HepG2 (cell line): ENCODE results near the gene GPRC5D. TPM values are rescaled to one million over a fixed set of nuclear protein-coding genes. Genes with fewer than 3 reads are reported as not detected.

Source experiments
- ATAC-seq: fragments of 200-7000 bp; cut with Tn5 transposase; 3 replicates; pipeline ENCODE4 v1.9.1; 2020; ENCODE audit warnings: mild to moderate bottlenecking, moderate library complexity
- BruUV-seq: library from RNA; stranded (reverse); fragments of 400-500 nt; replicated peaks from 2 replicates; lab custom pipeline; 2021; lab: Mats Ljungman, UMichigan
- CTCF ChIA-PET: fragments of 300-600 bp; formaldehyde crosslinking; extraction: SDS; loops from one replicate; lab custom pipeline; 2021; ENCODE audit warnings: low total read pairs, inconsistent platforms, low intra/inter-chr PET ratio; lab: Yijun Ruan, JAX
- POLR2A ChIA-PET: fragments of 350-600 bp; sonication (Branson Sonifier 250); formaldehyde crosslinking; loops from one replicate; lab custom pipeline; 2020; ENCODE audit warnings: antibody characterized with exemption, inconsistent platforms; lab: Yijun Ruan, JAX
- DNase-seq: peaks from one replicate; pipeline ENCODE4 v3.0.0-alpha.2; 2015; ENCODE audit warnings: low spot score
- FAIRE-seq: peaks from 3 replicates; lab custom pipeline; 2011; peaks lifted over from hg19 to GRCh38; lab: Jason Lieb, UNC
- H2AFZ ChIP-seq: one replicate; pipeline ENCODE4 v1.6.1; 2011; ENCODE audit warnings: low read length, inconsistent platforms
- H3K27ac ChIP-seq: fragments of 300-600 bp; 3 replicates; pipeline ENCODE4 v1.8.0; 2011; ENCODE audit warnings: mixed run types, mild to moderate bottlenecking, mixed read lengths, low read length, inconsistent platforms; ENCODE audit not compliant: insufficient read depth; ENCODE audit errors: extremely low read length
- H3K27me3 ChIP-seq, 2 experiments: fragments of 200-600 bp in 1 of 2; 2 replicates in 1 of 2; 3 replicates in 1 of 2; pipeline versions ENCODE4 v1.6.0 to v1.8.0; 2011; ENCODE audit warnings: low read length in 2 of 2, mild to moderate bottlenecking in 2 of 2, moderate library complexity in 2 of 2, inconsistent platforms in 1 of 2; ENCODE audit not compliant: insufficient read depth in 2 of 2, control insufficient read depth in 1 of 2
- H3K36me3 ChIP-seq, 2 experiments: fragments of 200-600 bp in 1 of 2; replicated peaks in 1 of 2; 2 replicates in 1 of 2; 3 replicates in 1 of 2; pipeline versions ENCODE4 v1.5.1 to v1.8.0; 2011; ENCODE audit warnings: low read length in 2 of 2, inconsistent platforms in 1 of 2; ENCODE audit not compliant: insufficient read depth in 2 of 2, control insufficient read depth in 1 of 2
- H3K4me1 ChIP-seq: 2 replicates; pipeline ENCODE4 v1.5.1; 2012; ENCODE audit warnings: low read length, inconsistent platforms; ENCODE audit not compliant: insufficient read depth
- H3K4me2 ChIP-seq: 2 replicates; pipeline ENCODE4 v1.6.0; 2011; ENCODE audit warnings: low read depth, low read length, inconsistent platforms
- H3K4me3 ChIP-seq, 3 experiments: fragments of 200-600 bp in 1 of 3; sonication (generic), shearing (Covaris generic) in 1 of 3; replicated peaks in 1 of 3; 2 replicates each; pipeline ENCODE4 v1.5.1; 2011 to 2016; ENCODE audit warnings: low read length in 3 of 3, inconsistent platforms in 2 of 3, low read depth in 2 of 3, mild to moderate bottlenecking in 2 of 3, control low read depth in 1 of 3, mixed read lengths in 1 of 3; ENCODE audit not compliant: insufficient read depth in 1 of 3
- H3K79me2 ChIP-seq: one replicate; pipeline ENCODE4 v1.6.1; 2011; ENCODE audit warnings: low read length, inconsistent platforms; ENCODE audit not compliant: insufficient read depth
- H3K9ac ChIP-seq: 2 replicates; pipeline ENCODE4 v1.6.0; 2011; ENCODE audit warnings: mild to moderate bottlenecking, low read depth, low read length, inconsistent platforms; ENCODE audit not compliant: insufficient read depth
- H3K9me3 ChIP-seq: 2 replicates; pipeline ENCODE4 v1.5.1; 2012; ENCODE audit warnings: mild to moderate bottlenecking, low read length
- H4K20me1 ChIP-seq: 2 replicates; pipeline ENCODE4 v1.6.0; 2011; ENCODE audit warnings: inconsistent platforms, mild to moderate bottlenecking, low read length, moderate library complexity; ENCODE audit not compliant: insufficient read depth
- ATF7 ChIP-seq, 2 experiments: fragments of 450-650 bp in 1 of 2; sonication (generic) in 1 of 2; formaldehyde crosslinking in 1 of 2; IDR thresholded peaks; 2 replicates each; pipeline versions ENCODE4 v1.4.0 to v1.6.1; 2016 to 2020; ENCODE audit warnings: antibody characterized with exemption in 1 of 2, mild to moderate bottlenecking in 1 of 2, missing genetic modification reagents in 1 of 2
- ELF3 ChIP-seq: IDR thresholded peaks from 2 replicates; pipeline ENCODE4 v1.6.1; 2016; ENCODE audit warnings: missing genetic modification reagents, missing compliant biosample characterization
- KDM4B ChIP-seq: sonication (generic); formaldehyde crosslinking; IDR thresholded peaks from 2 replicates; pipeline ENCODE4 v1.4.0; 2020; ENCODE audit warnings: missing genetic modification reagents
- MTF1 ChIP-seq: sonication (generic); formaldehyde crosslinking; IDR thresholded peaks from 2 replicates; pipeline ENCODE4 v1.5.0; 2020; ENCODE audit warnings: missing genetic modification reagents
- PRMT3 ChIP-seq: sonication (generic); formaldehyde crosslinking; IDR thresholded peaks from 2 replicates; pipeline ENCODE4 v1.8.1; 2022; ENCODE audit warnings: low read depth, mild to moderate bottlenecking, moderate library complexity, missing genetic modification reagents, borderline replicate concordance
- REPIN1 ChIP-seq: sonication (generic); formaldehyde crosslinking; IDR thresholded peaks from 2 replicates; pipeline ENCODE4 v1.8.0; 2022; ENCODE audit warnings: missing genetic modification reagents, low read depth, mild to moderate bottlenecking, borderline replicate concordance
- SATB2 ChIP-seq: sonication (generic); formaldehyde crosslinking; IDR thresholded peaks from 2 replicates; pipeline ENCODE4 v1.5.0; 2020; ENCODE audit warnings: missing genetic modification reagents
- SETDB1 ChIP-seq: sonication (generic); formaldehyde crosslinking; IDR thresholded peaks from 2 replicates; pipeline ENCODE4 v1.5.1; 2020; ENCODE audit warnings: missing genetic modification reagents, mild to moderate bottlenecking, borderline replicate concordance
- SMAD3 ChIP-seq: sonication (generic); formaldehyde crosslinking; IDR thresholded peaks from 2 replicates; pipeline ENCODE4 v1.4.0; 2020; ENCODE audit warnings: missing genetic modification reagents
- SP1 ChIP-seq, 2 experiments: fragments of 450-650 bp in 1 of 2; sonication (generic) in 1 of 2; formaldehyde crosslinking in 1 of 2; IDR thresholded peaks; 2 replicates each; pipeline versions ENCODE4 v1.4.0 to v1.6.1; 2016 to 2020; ENCODE audit warnings: missing genetic modification reagents in 1 of 2
- TAF15 ChIP-seq: fragments of 200-400 bp; formaldehyde crosslinking; IDR thresholded peaks from one replicate; pipeline ENCODE4 v1.6.1; 2018; ENCODE audit warnings: mild to moderate bottlenecking, low read depth, low read length; ENCODE audit not compliant: poor library complexity, severe bottlenecking
- XRCC5 ChIP-seq: fragments of 200-400 bp; formaldehyde crosslinking; optimal IDR thresholded peaks from 2 replicates; pipeline ENCODE3; 2017; ENCODE audit warnings: mild to moderate bottlenecking, low read length
- ZBTB21 ChIP-seq: sonication (generic); formaldehyde crosslinking; IDR thresholded peaks from 2 replicates; pipeline ENCODE4 v1.4.0; 2020; ENCODE audit warnings: missing genetic modification reagents
- ZFP37 ChIP-seq: sonication (generic); formaldehyde crosslinking; IDR thresholded peaks from 2 replicates; pipeline ENCODE4 v1.4.0; 2020; ENCODE audit warnings: missing genetic modification reagents, borderline replicate concordance
- ZMYM2 ChIP-seq: sonication (generic); formaldehyde crosslinking; IDR thresholded peaks from 2 replicates; pipeline ENCODE4 v1.8.0; 2022; ENCODE audit warnings: mild to moderate bottlenecking, missing genetic modification reagents
- ZNF34 ChIP-seq: sonication (generic); formaldehyde crosslinking; IDR thresholded peaks from 2 replicates; pipeline ENCODE4 v1.4.0; 2020; ENCODE audit warnings: mild to moderate bottlenecking, missing genetic modification reagents, borderline replicate concordance
- ZNF441 ChIP-seq: sonication (generic); formaldehyde crosslinking; IDR thresholded peaks from 2 replicates; pipeline ENCODE4 v1.7.0; 2021; ENCODE audit warnings: missing genetic modification reagents, borderline replicate concordance
- ZNF660 ChIP-seq: sonication (generic); formaldehyde crosslinking; IDR thresholded peaks from 2 replicates; pipeline ENCODE4 v1.5.1; 2020; ENCODE audit warnings: mild to moderate bottlenecking, low read depth, missing genetic modification reagents, borderline replicate concordance
- ZNF704 ChIP-seq: sonication (generic); formaldehyde crosslinking; IDR thresholded peaks from 2 replicates; pipeline ENCODE4 v1.8.1; 2023; ENCODE audit warnings: mild to moderate bottlenecking, inconsistent platforms, moderate library complexity, missing genetic modification reagents, borderline replicate concordance
- ZNF772 ChIP-seq: sonication (generic); formaldehyde crosslinking; IDR thresholded peaks from 2 replicates; pipeline ENCODE4 v1.5.0; 2020; ENCODE audit warnings: mild to moderate bottlenecking, missing genetic modification reagents
- WGBS: methylation state at CpG from one replicate; pipeline ENCODE4 v1.1.6; 2017; ENCODE audit warnings: low lambda C conversion rate; 5-methylcytosine and 5-hydroxymethylcytosine counted together
- in situ Hi-C: cut with HindIII; loops from 2 replicates; pipeline ENCODE4 v1.10.0; 2017; ENCODE audit warnings: low pct_unique_long_range_greater_than_20kb; ENCODE audit not compliant: extremely low pct_ligation_motif_present
- intact Hi-C: fragments of 100-400 bp; cut with micrococcal nuclease; formaldehyde crosslinking; loops from one replicate; pipeline ENCODE4 v1.10.0; 2022; ENCODE audit not compliant: unreplicated experiment
- polyA plus RNA-seq, 8 experiments: library from polyadenylated mRNA; depleted of rRNA in 3 of 8; stranded (reverse) in 7 of 8; unstranded in 1 of 8; fragments of >200 nt; fragmentation: Illumina TruSeq in 4 of 8; extraction: Trizol in 4 of 8; gene quantifications; 2 replicates each; pipeline versions ENCODE4 v1.2.1 to v1.2.3, GENCODE V29; 2011 to 2016; ENCODE audit warnings: low read depth in 4 of 8, missing spikeins in 1 of 8, mixed read lengths in 1 of 8; ENCODE audit not compliant: insufficient read depth in 1 of 8
- total RNA-seq, 5 experiments: library from RNA; depleted of rRNA; stranded (reverse); fragments of >200 nt; fragmentation: Illumina TruSeq; extraction: Trizol; gene quantifications; 2 replicates each; pipeline ENCODE4 v1.2.3, GENCODE V29; 2016; ENCODE audit warnings: low read depth in 1 of 5

GPRC5D gene
- total and polyA plus RNA-seq, 2 of the 13 experiments (the other 11 are each of a cell fraction or from before 2014, with no cell fraction given), result not detected

- TF ChIP-seq ZFP37 (CRISPR knock-in tag), result no peak
- TF ChIP-seq ZNF441 (CRISPR knock-in tag), result no peak
- TF ChIP-seq XRCC5, result no peak
- TF ChIP-seq PRMT3 (CRISPR knock-in tag), result no peak
- TF ChIP-seq TAF15, result no peak
- TF ChIP-seq MTF1 (CRISPR knock-in tag), result no peak
- TF ChIP-seq SMAD3 (CRISPR knock-in tag), result no peak
- TF ChIP-seq ZNF772 (CRISPR knock-in tag), result no peak
These were observed 13.9 kb upstream of the GPRC5D start (continued) for GRCh38 chr12:12965836-12966235.

GRCh38 chr12:12964255-12964654 lies 12.3 kb upstream of the GPRC5D start:
- no peaks in the 10 kb centered on the region for H4K20me1 ChIP-seq
- no peak for DNase-seq
- ATAC-seq, result no peak
- in situ Hi-C loops, result no loop called here
- no peak overlapping the region for H3K9ac ChIP-seq
- no peak overlapping the region for H3K4me2 ChIP-seq
- no peak overlapping the region for H3K4me3 ChIP-seq
- H3K79me2 ChIP-seq, result no peaks in the 10 kb centered on the region
- H2AFZ ChIP-seq, result no peak overlapping the region
- H3K36me3 ChIP-seq, result peaks cover 2 to 4% of the 10 kb centered on the region in 2 experiments; a peak in 2 of 5 replicates
- FAIRE-seq, result no peak
- POLR2A ChIA-PET, result no interaction called here
- no TSS peak for BruUV-seq
- H3K27ac ChIP-seq, result no peak overlapping the region
- TF ChIP-seq REPIN1 (CRISPR knock-in tag) (no peak), KDM4B (CRISPR knock-in tag) (no peak), ZNF34 (CRISPR knock-in tag) (no peak), ATF7 (IDR thresholded peaks at IDR 0.05) (no peak), ATF7 (CRISPR knock-in tag; IDR thresholded peaks at IDR 0.05) (no peak), SETDB1 (CRISPR knock-in tag) (no peak), ZNF704 (CRISPR knock-in tag) (no peak), ELF3 (no peak), ZBTB21 (CRISPR knock-in tag) (no peak), ZNF660 (no peak), ZMYM2 (no peak), SP1 (IDR thresholded peaks at IDR 0.05) (no peak), SP1 (CRISPR knock-in tag; IDR thresholded peaks at IDR 0.05) (no peak), SATB2 (no peak)
- CTCF ChIA-PET, result no interaction called here
- no peaks in the 10 kb centered on the region for H3K9me3 ChIP-seq
- 88% methylated on average over 4 of the region's 4 CpGs for WGBS
- intact Hi-C loops, result no loop called here
- H3K4me1 ChIP-seq, result no peaks in the 10 kb centered on the region
- H3K27me3 ChIP-seq, result no peaks in the 10 kb centered on the region; a peak in 1 of 5 replicates
